Type B pancreatic cell (in vitro differentiated cells): ENCODE results near the gene CDKAL1. TPM values are rescaled to one million over a fixed set of nuclear protein-coding genes. Genes with fewer than 3 reads are reported as not detected.

ENCODE experiments used
- DNase-seq: peaks from one replicate; pipeline ENCODE4 v3.0.0; 2021; ENCODE audit warnings: mixed read lengths; ENCODE audit not compliant: unreplicated experiment; ENCODE audit errors: extremely low spot score
- H3K27ac Mint-ChIP-seq: 2 replicates; pipeline ENCODE4 v1.8.0; 2021; ENCODE audit warnings: mild to moderate bottlenecking, mixed read lengths
- H3K27me3 Mint-ChIP-seq: 2 replicates; pipeline ENCODE4 v1.8.0; 2021; ENCODE audit warnings: mixed read lengths
- H3K36me3 Mint-ChIP-seq: 2 replicates; pipeline ENCODE4 v1.8.0; 2021; ENCODE audit warnings: mixed read lengths
- H3K4me1 Mint-ChIP-seq: one replicate; pipeline ENCODE4 v1.8.0; 2021; ENCODE audit warnings: mixed read lengths; ENCODE audit not compliant: unreplicated experiment
- H3K4me3 Mint-ChIP-seq: 2 replicates; pipeline ENCODE4 v1.8.0; 2021; ENCODE audit warnings: mild to moderate bottlenecking, mixed read lengths
- H3K9me3 Mint-ChIP-seq: 2 replicates; pipeline ENCODE4 v1.8.0; 2021; ENCODE audit warnings: mixed read lengths
- CTCF ChIP-seq: fragments of 200-600 bp; sonication (generic); conservative IDR thresholded peaks from 2 replicates; pipeline ENCODE4 v1.5.0; 2021; ENCODE audit warnings: antibody characterized with exemption, mild to moderate bottlenecking
- total RNA-seq: library from RNA; stranded (reverse); gene quantifications from 2 replicates; pipeline ENCODE4 v1.2.1, GENCODE V29; 2021; ENCODE audit warnings: low replicate concordance

Gene CDKAL1
- total RNA-seq, 1 donor from 2014 or later = 21.0 TPM

GRCh38 chr6:21039926-21040325 is 505.7 kb downstream of the CDKAL1 start:
- Mint-ChIP-seq H3K27ac (no peak overlapping the region), H3K9me3 (peaks cover 4% of the 10 kb centered on the region), H3K27me3 (no peaks in the 10 kb centered on the region), H3K4me1 (peaks cover 14% of the 10 kb centered on the region), H3K4me3 (no peak overlapping the region), H3K36me3 (no peaks in the 10 kb centered on the region)
- TF ChIP-seq CTCF = no peak
- no peak for DNase-seq

DNA sequence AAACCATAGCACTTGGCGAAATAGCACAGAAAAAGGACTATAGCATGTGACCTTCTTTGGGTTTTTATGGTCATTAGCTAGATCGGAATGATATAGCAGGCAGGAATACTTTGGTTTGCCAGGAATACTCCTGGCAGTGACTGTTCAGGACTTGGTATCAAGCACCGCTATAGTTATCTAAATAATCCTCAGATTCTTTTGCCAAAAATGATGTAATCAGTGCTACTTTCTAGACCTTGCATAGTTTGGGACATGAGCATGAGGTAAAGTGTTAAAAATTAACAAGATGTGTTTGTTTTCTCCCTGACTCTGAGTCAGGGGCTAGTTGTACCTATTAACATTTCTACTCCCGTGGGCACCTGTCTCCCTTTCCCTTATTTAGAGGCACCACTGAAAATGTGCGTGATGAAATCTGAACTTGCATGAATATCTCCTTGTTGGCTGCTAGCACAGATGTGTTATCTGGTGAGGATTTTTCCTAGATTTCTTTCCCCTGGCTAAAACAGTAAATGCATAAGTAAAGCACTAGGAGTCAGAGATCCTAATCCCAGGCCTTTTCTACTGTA is 511.0 kb downstream of the CDKAL1 start:
- Mint-ChIP-seq H3K4me3 (no peak overlapping the region), H3K36me3 (no peaks in the 10 kb centered on the region), H3K27ac (no peak overlapping the region), H3K9me3 (no peaks in the 10 kb centered on the region), H3K27me3 (no peaks in the 10 kb centered on the region), H3K4me1 (peaks cover 23% of the 10 kb centered on the region)
- no peak for DNase-seq
- no peak for TF ChIP-seq CTCF

DNA sequence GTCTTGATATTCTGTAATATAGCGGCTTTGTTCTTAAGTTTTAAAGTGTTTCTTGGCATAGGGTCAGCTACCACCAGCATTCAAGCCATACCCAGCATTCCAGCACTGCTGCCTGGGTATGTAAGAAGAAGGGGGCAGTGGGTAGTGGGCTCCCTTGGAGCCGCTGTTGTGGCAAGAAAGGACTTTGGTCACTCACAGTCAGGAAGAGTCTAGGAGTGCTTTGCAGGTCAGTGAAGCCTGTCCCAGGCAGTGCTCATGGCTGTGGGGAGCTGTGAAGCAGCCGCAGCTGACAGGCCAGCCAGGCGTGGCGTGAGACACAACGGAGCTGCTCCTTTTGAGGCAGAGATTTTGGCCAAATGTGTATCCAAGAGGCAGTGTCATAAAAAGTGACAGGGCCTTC is 512.0 kb downstream of the CDKAL1 start:
- Mint-ChIP-seq H3K27me3 (no peaks in the 10 kb centered on the region), H3K27ac (no peak overlapping the region), H3K36me3 (no peaks in the 10 kb centered on the region), H3K4me3 (no peak overlapping the region), H3K9me3 (no peaks in the 10 kb centered on the region), H3K4me1 (peaks cover 27% of the 10 kb centered on the region)
- no peak for TF ChIP-seq CTCF
- DNase-seq = no peak

GRCh38 chr6:21048047-21048446 is 513.8 kb downstream of the CDKAL1 start:
- Mint-ChIP-seq H3K27me3 (no peaks in the 10 kb centered on the region), H3K4me1 (peaks cover 27% of the 10 kb centered on the region), H3K36me3 (no peaks in the 10 kb centered on the region)

GRCh38 chr6:21049148-21049547 is 514.9 kb downstream of the CDKAL1 start:
- TF ChIP-seq CTCF = no peak
- no peaks in the 10 kb centered on the region for H3K9me3 Mint-ChIP-seq
- no peak overlapping the region for H3K27ac Mint-ChIP-seq
- no peaks in the 10 kb centered on the region for H3K27me3 Mint-ChIP-seq
- no peaks in the 10 kb centered on the region for H3K36me3 Mint-ChIP-seq
- peaks cover 20% of the 10 kb centered on the region for H3K4me1 Mint-ChIP-seq
- no peak for DNase-seq
- no peak overlapping the region for H3K4me3 Mint-ChIP-seq

More at GRCh38 chr6:21048047-21048446, 513.8 kb downstream of the CDKAL1 start:
- Mint-ChIP-seq H3K9me3 (no peaks in the 10 kb centered on the region), H3K27ac (no peak overlapping the region), H3K4me3 (no peak overlapping the region)
- TF ChIP-seq CTCF = no peak
- DNase-seq = no peak

DNA sequence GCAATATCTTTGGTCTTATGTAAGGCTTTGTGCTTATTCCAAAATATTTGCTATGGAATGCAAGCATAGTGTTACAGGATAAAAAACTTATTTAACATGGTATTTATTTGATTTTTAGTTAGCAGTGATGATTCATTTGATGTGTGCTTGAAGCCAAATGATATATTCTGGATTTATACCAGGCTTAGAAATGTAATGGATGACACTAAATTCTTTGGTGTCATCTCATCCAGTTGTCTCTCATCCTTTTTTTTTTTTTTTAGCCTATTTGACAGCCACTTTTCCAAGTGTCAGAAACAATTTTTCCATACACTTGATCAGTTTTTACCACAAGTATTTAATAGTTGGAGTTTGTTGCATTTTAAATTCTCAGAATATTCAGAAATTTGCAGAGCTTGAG is 515.3 kb downstream of the CDKAL1 start:
- no peak overlapping the region for H3K27ac Mint-ChIP-seq
- DNase-seq = no peak
- no peaks in the 10 kb centered on the region for H3K36me3 Mint-ChIP-seq
- peaks cover 19% of the 10 kb centered on the region for H3K4me1 Mint-ChIP-seq
- H3K9me3 Mint-ChIP-seq = no peaks in the 10 kb centered on the region
- H3K4me3 Mint-ChIP-seq = no peak overlapping the region
- H3K27me3 Mint-ChIP-seq = no peaks in the 10 kb centered on the region
- TF ChIP-seq CTCF = no peak
